ENCODE measurements around the gene TTLL8.

The TTLL8 gene

GRCh38 chr22:50039669-50040443 is 18.2 kb downstream of the TTLL8 start:
- DNase-seq: peak; percentile 46

GRCh38 chr22:50035976-50036724 is 21.9 kb downstream of the TTLL8 start:
- peak; percentile 52 for DNase-seq

GRCh38 chr22:50035131-50035881 is 22.8 kb downstream of the TTLL8 start:
- peak; percentile 53 for DNase-seq

DNA sequence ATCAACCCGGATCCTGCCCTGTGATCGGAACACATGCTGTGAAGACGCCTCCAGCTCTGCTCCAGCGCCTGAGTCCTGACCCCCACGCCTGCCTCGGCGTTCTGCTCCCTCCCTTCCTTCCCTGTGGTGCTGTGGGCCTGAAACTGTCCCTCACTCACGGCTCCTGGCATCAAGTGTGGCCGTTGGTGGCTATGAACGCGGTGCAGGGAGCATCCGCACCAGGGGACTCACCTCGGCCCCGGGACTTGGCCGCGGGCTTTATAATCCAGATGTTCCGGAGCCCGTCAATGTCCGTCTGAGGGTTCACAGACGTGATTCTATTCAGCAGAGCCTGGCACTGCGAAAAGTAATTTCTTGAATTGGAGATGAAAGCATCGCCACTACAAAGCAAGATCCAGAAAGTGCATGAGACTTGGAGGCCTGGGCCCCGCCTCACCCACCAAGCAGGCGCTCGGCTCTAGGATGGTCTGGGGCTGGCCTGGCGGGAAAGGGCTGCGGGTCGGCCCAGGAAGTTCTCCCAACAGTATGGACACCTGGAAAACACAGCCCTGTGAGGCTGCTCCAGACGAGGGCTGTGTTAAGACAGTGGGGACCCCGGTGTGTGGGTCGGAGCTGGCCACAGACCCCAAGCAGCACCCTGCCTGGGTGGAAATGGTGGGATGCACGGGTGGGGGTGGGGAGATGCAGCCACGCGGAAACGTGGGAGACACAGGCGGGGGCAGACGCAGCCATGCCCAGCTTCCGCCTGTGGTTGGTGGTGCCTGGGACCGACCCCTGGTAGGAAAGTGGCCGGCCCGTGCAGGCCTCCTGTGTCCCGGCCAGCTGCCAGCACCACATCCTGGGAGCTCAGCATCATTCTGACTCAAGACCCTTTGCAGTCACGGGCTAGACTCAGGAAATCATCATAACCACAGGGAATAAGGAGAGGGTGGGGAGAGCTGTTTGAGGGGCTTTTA is 23.7 kb downstream of the TTLL8 start:
- peak; percentile 61 for DNase-seq

GRCh38 chr22:50032941-50033601 is 25.0 kb downstream of the TTLL8 start:
- peak; percentile 58 for DNase-seq

DNA sequence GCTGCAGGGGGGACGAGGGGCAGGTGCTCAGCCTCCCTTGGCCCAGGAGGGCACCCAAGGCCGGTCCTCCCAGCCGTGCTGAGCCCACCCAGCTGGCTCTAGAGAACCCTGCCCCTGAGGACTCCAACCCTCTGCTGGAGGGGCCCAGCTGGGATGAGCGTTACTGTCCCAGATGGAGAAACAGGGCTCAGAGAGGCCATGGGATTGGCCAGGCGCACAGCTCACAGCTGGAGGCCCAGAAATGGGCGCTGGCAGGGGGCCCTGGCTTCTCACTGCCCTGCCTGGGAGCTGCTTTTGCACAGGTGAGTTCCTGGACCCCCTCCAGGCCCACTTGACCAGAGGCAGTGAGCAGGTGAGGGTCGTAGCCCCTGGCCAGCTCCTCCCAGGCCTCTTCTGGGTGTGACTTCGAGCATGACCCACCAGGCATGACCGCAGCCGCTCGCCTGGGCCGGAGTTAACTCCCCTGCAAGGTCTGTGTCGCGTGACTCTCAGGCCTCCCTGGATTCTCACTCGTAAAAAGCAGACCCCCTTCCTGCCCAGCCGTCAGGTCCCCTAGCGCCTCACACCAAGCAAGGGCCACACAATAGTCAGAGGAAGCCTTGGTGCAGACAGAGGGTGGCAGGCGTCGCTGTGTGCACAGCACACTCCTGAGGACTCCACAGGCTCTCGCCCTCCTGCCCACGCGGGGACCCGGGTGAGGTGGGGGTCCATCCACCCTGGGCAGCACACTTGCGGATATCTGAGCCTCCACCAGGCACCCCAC is 25.8 kb downstream of the TTLL8 start:
- DNase-seq: peak; percentile 59

DNA sequence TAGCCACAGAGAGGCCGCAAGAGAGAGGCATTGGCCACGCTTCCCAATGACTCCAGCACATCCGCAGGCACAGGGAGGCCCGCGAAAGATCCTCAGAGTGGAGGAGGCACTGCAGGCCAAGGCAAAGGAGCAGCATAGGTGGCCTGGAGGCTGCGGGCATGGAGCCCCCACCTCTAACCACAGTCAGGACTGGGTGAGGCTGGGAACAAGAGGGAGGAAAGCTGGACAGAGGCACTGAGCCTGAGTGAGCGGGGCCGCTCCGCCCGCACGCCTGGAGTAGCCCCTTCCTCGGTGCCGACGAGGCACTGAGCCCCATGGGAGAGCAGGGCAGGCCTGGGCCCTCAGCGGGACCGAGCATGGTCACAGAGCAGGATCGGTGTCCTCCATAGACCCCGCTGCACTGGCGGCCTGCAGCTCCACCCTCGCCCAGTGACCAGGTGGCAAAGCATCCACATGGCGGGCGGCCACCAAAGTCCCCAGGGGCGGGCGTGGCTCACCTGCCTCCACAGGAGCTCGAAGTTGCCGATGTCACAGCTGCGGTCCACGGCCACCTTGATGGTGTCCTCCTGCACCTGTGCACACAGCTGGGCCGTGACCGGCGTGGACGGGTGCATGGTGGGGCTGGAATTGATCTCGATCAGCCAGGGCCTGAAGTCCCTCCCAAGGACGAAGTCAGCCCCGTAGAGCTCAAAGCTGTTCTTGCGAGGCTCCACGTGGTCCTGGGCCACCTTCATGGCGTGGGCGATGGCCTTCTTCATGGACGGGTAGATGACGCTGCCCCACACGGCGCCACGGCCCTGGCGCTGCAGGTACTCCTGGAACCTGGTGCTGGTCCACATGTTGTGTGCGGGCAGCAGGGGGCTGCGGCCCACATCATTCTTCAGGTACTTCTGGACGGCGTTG is 26.7 kb downstream of the TTLL8 start:
- DNase-seq: peak; percentile 62

GRCh38 chr22:50030297-50031188 is 27.6 kb downstream of the TTLL8 start:
- peak; percentile 93 for DNase-seq

GRCh38 chr22:50027639-50028537 is 30.2 kb downstream of the TTLL8 start:
- DNase-seq: peak; percentile 84

DNA sequence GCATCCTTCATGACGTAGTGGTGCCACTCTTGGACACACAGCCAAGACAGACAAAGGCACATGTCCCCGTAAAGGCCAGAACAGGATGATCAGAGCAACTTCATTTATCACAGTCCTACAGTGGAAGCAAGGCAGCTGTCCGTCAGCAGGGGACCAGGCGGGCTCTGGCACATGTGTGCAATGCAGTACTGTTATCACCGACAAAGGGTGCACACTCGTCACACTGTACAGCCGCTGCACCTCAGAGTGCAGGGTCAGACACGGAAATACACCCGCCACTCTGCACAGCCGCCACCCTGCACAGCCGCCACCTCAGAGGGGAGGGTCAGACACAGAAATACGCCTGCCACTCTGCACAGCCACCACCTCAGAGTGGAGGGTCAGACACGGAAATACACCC is 32.1 kb downstream of the TTLL8 start:
- peak; percentile 22 for DNase-seq

DNA sequence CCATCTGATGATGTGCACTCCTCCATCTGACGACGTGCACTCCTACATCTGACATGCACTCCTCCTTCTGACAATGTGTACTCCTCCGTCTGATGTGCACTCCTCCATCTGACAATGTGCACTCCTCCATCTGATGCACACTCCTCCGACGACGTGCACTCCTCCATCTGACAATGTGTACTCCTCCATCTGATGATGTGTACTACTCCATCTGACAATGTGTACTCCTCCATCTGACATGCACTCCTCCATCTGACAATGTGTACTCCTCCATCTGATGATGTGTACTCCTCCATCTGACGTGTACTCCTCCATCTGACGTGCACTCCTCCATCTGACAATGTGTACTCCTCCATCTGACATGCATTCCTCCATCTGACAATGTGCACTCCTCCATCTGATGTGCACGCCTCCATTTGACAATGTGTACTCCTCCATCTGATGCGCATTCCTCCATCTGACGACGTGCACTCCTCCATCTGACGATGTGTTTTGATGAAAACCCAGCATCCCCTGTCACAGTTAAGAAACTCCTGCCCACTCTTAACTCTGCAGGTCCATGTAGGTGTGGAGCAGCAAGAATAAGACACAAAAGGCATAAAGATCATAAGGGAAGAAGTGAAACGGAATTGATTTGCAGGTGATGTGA is 35.8 kb downstream of the TTLL8 start:
- DNase-seq: peak; percentile 36

- peak; percentile 31 for DNase-seq
Measured at GRCh38 chr22:50020606-50021005, 37.5 kb downstream of the TTLL8 start.

DNA sequence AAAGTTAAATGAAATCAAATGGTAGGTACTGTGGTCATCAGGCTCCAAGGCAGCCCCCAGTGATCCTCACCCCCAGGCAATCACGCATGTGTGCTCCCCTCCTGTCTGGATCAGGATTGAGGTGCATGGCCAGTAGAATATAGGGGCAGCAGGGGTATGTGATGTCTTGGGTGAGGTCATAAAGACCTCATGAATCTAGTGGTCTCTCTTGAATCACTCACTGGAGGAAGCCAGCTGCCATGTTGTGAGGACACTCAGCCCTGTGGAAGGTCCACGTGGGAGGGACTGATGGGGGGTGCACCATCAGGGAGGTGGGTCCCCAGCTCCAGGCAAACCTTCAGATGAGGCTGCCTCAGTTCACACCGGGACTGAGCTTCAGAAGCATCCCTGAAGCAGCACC is 38.8 kb downstream of the TTLL8 start:
- peak; percentile 61 for DNase-seq

DNA sequence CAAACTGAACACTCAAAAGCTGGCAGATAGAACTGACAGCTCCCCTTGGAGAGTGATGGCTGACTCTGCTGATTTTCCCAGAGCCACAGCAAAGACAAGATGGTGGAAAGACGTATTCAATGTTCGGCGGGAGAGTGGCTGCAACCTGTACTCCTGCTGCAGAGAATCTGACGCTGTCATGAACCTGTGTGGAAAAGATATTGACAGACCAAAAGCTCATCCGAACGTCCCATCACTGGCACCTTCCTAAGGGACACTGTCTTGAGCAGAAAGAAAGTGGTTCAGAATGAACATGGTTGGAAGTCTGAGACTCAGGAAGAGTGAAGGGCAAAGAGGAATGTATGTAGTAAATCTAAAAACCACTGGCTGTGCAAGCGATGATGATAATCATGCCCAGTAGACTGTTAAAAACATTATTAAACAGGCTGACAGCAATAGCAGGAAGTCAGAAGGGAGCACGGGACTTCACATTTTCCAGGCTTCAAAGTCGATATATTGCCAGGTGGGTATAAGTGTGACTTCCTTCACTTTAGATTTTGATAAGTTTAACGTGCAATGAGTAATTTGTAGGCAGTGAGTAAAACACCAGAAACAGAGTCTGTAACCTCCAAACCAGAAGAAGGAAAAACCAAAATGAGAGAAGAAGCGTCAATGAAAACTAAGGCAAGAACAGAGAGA is 39.4 kb downstream of the TTLL8 start:
- peak; percentile 65 for DNase-seq

GRCh38 chr22:50017701-50018224 is 40.3 kb downstream of the TTLL8 start:
- DNase-seq: peak; percentile 59

All from activated effector memory CD4-positive, alpha-beta T cell treated with anti-CD3 and anti-CD28 coated beads, Interleukin-2, amount 50 U/mL, for 16 hours (primary cell).